Keratinocyte (primary cell): ENCODE data around the gene FARP1.

Source experiments
- EZH2 ChIP-seq: IDR thresholded peaks from one replicate; pipeline ENCODE4 v1.6.1; 2012; ENCODE audit warnings: inconsistent platforms, mild to moderate bottlenecking, low read length, moderate library complexity
- TF ChIP-seq, protein P1 (sequence below), 3 experiments: IDR thresholded peaks in 1 of 3; conservative IDR thresholded peaks in 1 of 3; optimal IDR thresholded peaks in 1 of 3; 2 replicates in 2 of 3; 3 replicates in 1 of 3; pipeline versions ENCODE3 to v1.5.1; 2011; ENCODE audit warnings: low read length in 3 of 3, mild to moderate bottlenecking in 3 of 3, moderate library complexity in 2 of 3, control low read depth in 1 of 3, inconsistent platforms in 1 of 3; ENCODE audit not compliant: insufficient read depth in 2 of 3; ENCODE audit errors: extremely low read depth in 1 of 3

DNA sequence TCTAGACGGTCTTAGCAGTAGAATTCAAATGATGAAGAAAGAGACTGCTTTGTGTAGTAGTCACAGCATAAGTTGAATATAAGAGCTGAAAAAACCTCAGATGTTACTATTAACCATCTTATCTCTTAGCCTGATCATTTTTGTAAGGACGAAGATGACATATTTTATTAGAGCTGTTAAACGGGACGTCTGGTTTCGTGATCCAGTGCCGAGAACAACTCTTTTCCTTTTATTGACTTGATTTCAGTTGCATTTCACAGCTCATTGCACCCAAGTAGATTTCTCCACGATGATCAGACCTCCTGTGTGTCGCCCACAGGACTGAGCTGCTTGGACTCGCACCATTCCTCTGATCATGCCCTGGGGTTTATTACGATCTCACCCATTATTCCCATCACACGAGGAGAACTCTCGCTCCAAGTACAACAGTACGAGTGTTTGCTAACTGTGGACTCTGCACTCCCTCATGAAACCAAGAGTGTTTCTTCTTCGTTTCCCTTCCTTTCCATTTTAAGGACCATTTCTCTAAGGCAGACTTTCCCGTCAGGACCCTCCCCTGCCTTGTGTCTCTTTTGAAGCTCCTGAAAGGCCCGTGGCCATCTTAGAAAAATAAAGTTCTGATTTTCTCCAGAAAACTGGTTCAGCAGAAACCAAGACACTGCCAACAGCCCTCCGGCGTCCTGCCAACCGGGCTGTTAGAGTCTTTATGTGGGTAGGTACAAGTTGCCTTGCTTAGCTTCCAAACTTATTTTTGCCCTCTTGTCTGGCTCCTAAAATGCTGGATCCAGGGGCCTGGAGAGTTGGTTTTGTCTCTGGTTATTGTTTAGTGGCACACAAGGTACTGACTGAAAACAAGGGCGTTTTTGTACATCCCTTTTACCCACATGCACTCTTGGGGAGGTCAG, 82.4 kb downstream of the FARP1 start:
- TF ChIP-seq, protein P1, sequence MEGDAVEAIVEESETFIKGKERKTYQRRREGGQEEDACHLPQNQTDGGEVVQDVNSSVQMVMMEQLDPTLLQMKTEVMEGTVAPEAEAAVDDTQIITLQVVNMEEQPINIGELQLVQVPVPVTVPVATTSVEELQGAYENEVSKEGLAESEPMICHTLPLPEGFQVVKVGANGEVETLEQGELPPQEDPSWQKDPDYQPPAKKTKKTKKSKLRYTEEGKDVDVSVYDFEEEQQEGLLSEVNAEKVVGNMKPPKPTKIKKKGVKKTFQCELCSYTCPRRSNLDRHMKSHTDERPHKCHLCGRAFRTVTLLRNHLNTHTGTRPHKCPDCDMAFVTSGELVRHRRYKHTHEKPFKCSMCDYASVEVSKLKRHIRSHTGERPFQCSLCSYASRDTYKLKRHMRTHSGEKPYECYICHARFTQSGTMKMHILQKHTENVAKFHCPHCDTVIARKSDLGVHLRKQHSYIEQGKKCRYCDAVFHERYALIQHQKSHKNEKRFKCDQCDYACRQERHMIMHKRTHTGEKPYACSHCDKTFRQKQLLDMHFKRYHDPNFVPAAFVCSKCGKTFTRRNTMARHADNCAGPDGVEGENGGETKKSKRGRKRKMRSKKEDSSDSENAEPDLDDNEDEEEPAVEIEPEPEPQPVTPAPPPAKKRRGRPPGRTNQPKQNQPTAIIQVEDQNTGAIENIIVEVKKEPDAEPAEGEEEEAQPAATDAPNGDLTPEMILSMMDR (optimal IDR thresholded peaks at IDR 0.05 in 1 of 3, IDR thresholded peaks at IDR 0.05 in 1 of 3, conservative IDR thresholded peaks at IDR 0.05 in 1 of 3; ENCODE audit: extremely low read depth in 1 of 3, insufficient read depth in 2 of 3, low read length in 3 of 3), result no peak
- TF ChIP-seq EZH2, result no peak
